ENCODE measurements around the gene ZFAND3.

- TF ChIP-seq CTCF (IDR thresholded peaks at IDR 0.05), result no peak
- TF ChIP-seq POLR2A (IDR thresholded peaks at IDR 0.05), result no peak
Measured at GRCh38 chr6:38110481-38110971, 291.0 kb downstream of the ZFAND3 start.

All from adrenal gland (tissue), 5 donors.